Body of pancreas (tissue), 4 donors: Measurements from ENCODE around the gene CCDC27.

Source experiments
- POLR2A ChIP-seq, 3 donors: fragments of 450-650 bp; IDR thresholded peaks; one replicate each; pipeline ENCODE4 v1.6.1; 2016; ENCODE audit warnings: antibody characterized with exemption in 3 of 3, mild to moderate bottlenecking in 2 of 3
- TF ChIP-seq, protein P1 (sequence below), 7 experiments: fragments of 450-650 bp in 4 of 7; fragments of 200-600 bp in 3 of 7; sonication (generic) in 3 of 7; IDR thresholded peaks; one replicate each; pipeline ENCODE4 v1.5.1; 2016 to 2019; ENCODE audit warnings: antibody characterized with exemption in 7 of 7

DNA sequence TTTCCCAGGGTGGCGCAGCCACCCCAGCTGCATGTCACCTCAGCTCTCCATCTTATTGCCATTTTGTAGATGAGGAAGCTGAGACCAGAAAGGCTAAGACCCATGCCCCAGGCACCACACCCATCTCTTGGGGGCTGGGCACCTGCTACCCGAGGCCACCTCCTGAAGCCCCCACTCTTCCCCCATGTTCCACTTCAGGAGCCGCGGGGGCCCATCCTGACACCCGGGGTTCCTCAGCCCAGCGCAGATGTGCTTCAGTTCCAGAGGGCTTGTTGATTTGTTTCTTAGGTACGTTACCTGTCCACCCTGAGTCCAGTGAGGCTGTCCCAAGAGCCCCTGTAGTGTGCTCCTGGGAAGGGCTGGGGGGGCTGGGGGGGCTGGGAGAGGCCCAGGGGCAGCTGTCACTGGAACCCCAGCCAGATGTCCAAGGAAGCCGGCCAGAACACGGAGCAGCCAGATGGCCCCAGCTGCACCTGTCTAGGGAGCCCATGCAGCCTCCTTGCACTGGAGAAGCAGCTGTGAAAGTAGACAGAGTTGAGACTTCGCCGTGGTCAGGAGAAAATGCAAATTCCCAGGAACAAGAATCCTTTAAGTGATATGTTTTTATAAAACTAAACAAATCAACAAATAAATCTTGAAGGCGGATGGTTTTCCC lies 17.1 kb upstream of the CCDC27 start:
- no peak for TF ChIP-seq POLR2A (IDR thresholded peaks at IDR 0.05)
- TF ChIP-seq, protein P1, sequence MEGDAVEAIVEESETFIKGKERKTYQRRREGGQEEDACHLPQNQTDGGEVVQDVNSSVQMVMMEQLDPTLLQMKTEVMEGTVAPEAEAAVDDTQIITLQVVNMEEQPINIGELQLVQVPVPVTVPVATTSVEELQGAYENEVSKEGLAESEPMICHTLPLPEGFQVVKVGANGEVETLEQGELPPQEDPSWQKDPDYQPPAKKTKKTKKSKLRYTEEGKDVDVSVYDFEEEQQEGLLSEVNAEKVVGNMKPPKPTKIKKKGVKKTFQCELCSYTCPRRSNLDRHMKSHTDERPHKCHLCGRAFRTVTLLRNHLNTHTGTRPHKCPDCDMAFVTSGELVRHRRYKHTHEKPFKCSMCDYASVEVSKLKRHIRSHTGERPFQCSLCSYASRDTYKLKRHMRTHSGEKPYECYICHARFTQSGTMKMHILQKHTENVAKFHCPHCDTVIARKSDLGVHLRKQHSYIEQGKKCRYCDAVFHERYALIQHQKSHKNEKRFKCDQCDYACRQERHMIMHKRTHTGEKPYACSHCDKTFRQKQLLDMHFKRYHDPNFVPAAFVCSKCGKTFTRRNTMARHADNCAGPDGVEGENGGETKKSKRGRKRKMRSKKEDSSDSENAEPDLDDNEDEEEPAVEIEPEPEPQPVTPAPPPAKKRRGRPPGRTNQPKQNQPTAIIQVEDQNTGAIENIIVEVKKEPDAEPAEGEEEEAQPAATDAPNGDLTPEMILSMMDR (IDR thresholded peaks at IDR 0.05), result no peak
